Measurements from ENCODE around the gene ZSCAN23. TPM values are rescaled to one million over a fixed set of nuclear protein-coding genes. Genes with fewer than 3 reads are reported as not detected.

ZSCAN23 gene
- total RNA-seq, 2 donors from 2014 or later = 4.1 to 7.1 TPM

DNA sequence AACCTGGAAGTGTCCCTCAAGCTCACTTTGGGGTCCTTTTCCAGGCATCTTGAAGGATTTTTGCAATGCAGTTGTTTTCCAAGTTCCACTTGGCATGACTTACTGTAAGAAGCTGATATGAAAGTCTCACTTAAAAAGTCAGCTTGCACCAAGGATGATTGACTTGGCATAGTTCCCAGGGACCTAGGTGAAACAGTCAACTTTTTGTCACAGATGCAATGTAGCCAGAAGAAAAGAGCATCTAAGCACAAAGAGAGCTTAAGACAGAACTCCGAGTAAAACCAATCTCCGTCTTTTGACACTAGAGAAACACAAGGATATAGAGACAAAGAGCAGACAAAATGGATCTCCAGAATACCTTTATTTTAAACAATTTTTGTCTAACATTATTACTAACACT lies 41.1 kb downstream of the ZSCAN23 start:
- Mint-ChIP-seq H3K4me1 (peaks cover 14% of the 10 kb centered on the region), H3K27ac (no peak overlapping the region), H3K27me3 (ENCODE audit: insufficient read depth) (peaks cover 28% of the 10 kb centered on the region), H3K9me3 (no peaks in the 10 kb centered on the region), H3K4me3 (no peak overlapping the region), H3K36me3 (ENCODE audit: low read depth) (peaks cover 12% of the 10 kb centered on the region)
- DNase-seq = no peak
- Histone ChIP-seq H3K27me3 (ENCODE audit: control insufficient read depth, insufficient read depth, low read length, poor library complexity, severe bottlenecking) (peaks cover 13% of the 10 kb centered on the region), H3K36me3 (ENCODE audit: control insufficient read depth, insufficient read depth, low read length) (peaks cover 11% of the 10 kb centered on the region), H3K27ac (ENCODE audit: low read depth, low read length) (no peak overlapping the region), H3K9ac (ENCODE audit: extremely low read depth, low read length, poor library complexity, severe bottlenecking) (no peak overlapping the region), H3K4me1 (ENCODE audit: control insufficient read depth, insufficient read depth, low read length) (no peaks in the 10 kb centered on the region), H3K4me3 (ENCODE audit: low read length) (no peak overlapping the region), H3K9me3 (ENCODE audit: control insufficient read depth, low read length) (no peaks in the 10 kb centered on the region)
- TF ChIP-seq CTCF (conservative IDR thresholded peaks at IDR 0.05) = no peak
- WGBS, 2 experiments (ENCODE audit: insufficient coverage in 1 of 2, insufficient read length in 1 of 2) = 57 to 58% methylated on average over 2 of the region's 2 CpGs

DNA sequence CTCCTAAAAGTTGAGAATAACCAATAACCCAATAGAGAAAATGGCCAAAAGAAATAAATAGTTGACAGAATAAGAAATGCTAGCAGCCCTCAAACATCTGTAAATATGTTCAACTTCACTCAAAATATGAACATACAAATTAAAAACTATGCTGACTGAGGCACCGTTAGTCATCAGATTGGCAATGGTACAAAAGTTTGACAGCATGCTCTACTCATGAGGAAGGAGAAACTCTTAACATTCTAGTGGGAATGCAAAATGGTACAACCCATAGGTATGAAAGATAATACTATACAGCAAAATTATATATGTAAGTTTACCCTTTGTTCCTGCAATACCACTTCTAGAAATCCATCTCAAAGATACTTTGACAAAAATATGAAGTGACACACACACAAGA lies 42.1 kb downstream of the ZSCAN23 start:
- WGBS, 2 experiments (ENCODE audit: insufficient coverage in 1 of 2, insufficient read length in 1 of 2) = 91 to 100% methylated on average over 1 of the region's 1 CpG
- Histone ChIP-seq H3K36me3 (ENCODE audit: control insufficient read depth, insufficient read depth, low read length) (peaks cover 21% of the 10 kb centered on the region), H3K4me3 (ENCODE audit: low read length) (no peak overlapping the region), H3K9me3 (ENCODE audit: control insufficient read depth, low read length) (no peaks in the 10 kb centered on the region), H3K4me1 (ENCODE audit: control insufficient read depth, insufficient read depth, low read length) (no peaks in the 10 kb centered on the region), H3K27ac (ENCODE audit: low read depth, low read length) (no peak overlapping the region), H3K27me3 (ENCODE audit: control insufficient read depth, insufficient read depth, low read length, poor library complexity, severe bottlenecking) (peaks cover 13% of the 10 kb centered on the region), H3K9ac (ENCODE audit: extremely low read depth, low read length, poor library complexity, severe bottlenecking) (no peak overlapping the region)
- Mint-ChIP-seq H3K9me3 (no peaks in the 10 kb centered on the region), H3K27me3 (ENCODE audit: insufficient read depth) (peaks cover 28% of the 10 kb centered on the region), H3K27ac (no peak overlapping the region), H3K36me3 (ENCODE audit: low read depth) (peaks cover 21% of the 10 kb centered on the region), H3K4me1 (peaks cover 19% of the 10 kb centered on the region), H3K4me3 (no peak overlapping the region)
- DNase-seq = no peak
- no peak for TF ChIP-seq CTCF (conservative IDR thresholded peaks at IDR 0.05)

DNA sequence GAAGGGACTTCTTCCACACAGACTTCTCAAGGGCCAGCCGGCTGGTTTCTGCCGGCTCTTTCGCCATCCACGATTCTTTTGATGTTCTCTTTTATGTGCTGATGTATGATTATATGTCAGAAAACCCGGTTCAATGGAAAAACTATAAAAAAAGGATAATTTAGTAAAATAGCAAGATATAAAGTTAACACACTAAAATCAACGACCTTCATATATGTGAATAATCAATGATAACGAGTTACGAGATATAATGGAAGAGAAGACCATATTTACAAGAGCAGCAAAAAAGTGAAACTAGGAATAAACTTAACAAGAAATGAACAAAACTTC lies 43.2 kb downstream of the ZSCAN23 start:
- H3K9me3 Mint-ChIP-seq = no peaks in the 10 kb centered on the region
- DNase-seq = no peak
- Histone ChIP-seq H3K9me3 (ENCODE audit: control insufficient read depth, low read length) (no peaks in the 10 kb centered on the region), H3K4me3 (ENCODE audit: low read length) (peak overlapping the region; percentile 82), H3K36me3 (ENCODE audit: control insufficient read depth, insufficient read depth, low read length) (peaks cover 32% of the 10 kb centered on the region), H3K27ac (ENCODE audit: low read depth, low read length) (no peak overlapping the region), H3K4me1 (ENCODE audit: control insufficient read depth, insufficient read depth, low read length) (no peaks in the 10 kb centered on the region), H3K27me3 (ENCODE audit: control insufficient read depth, insufficient read depth, low read length, poor library complexity, severe bottlenecking) (peaks cover 13% of the 10 kb centered on the region), H3K9ac (ENCODE audit: extremely low read depth, low read length, poor library complexity, severe bottlenecking) (peak overlapping the region; percentile 73)
- H3K27ac Mint-ChIP-seq = peak overlapping the region; percentile 96
- H3K27me3 Mint-ChIP-seq (ENCODE audit: insufficient read depth) = peaks cover 28% of the 10 kb centered on the region
- no peak for TF ChIP-seq CTCF (conservative IDR thresholded peaks at IDR 0.05)
- peak overlapping the region; percentile 94 for H3K4me3 Mint-ChIP-seq
- peaks cover 31% of the 10 kb centered on the region for H3K36me3 Mint-ChIP-seq (ENCODE audit: low read depth)
- H3K4me1 Mint-ChIP-seq = peaks cover 27% of the 10 kb centered on the region
- WGBS, 2 experiments (ENCODE audit: insufficient coverage in 1 of 2, insufficient read length in 1 of 2) = 24% methylated on average over 6 of the region's 8 CpGs; no CpG with 5 or more reads in 1 of the 2 experiments

Measured in endodermal cell (in vitro differentiated cells).